ENCODE results near the gene KLHL26. TPM values are rescaled to one million over a fixed set of nuclear protein-coding genes. Genes with fewer than 3 reads are reported as not detected.

KLHL26 gene
- polyA plus RNA-seq, 1 donor from 2014 or later = 4.7 TPM

DNA sequence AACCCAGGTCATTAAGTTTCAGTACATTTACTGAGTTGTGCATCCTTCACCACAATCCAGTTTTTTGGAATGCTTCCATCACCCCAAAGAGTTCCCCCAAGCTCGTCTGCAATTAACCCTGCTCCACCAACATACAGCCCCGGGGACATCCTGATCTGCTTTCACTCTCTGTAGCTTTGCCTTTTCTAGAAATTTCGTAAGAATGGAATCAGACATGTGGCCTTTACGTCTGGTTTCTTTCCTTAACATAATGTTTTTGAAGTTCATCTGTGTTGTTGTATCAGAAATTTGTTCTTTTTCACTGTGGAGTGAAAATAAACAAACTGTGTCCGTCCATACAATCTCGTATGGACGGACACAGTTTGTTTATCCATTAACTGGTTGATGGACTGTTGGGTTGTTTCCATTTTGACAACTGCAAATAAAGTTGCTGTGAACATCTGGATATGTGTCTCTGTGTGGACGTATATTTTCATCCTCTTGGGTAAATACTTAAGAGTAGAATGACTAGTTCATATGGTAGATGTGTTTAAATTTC is 2.9 kb downstream of the KLHL26 start:
- Histone ChIP-seq H3K36me3 (ENCODE audit: insufficient read depth, low read length) (no peaks in the 10 kb centered on the region), H3K27me3 (ENCODE audit: insufficient read depth, low read depth, low read length) (no peaks in the 10 kb centered on the region), H3K4me2 (ENCODE audit: low read length) (no peak overlapping the region), H3K27ac (ENCODE audit: low read length) (no peak overlapping the region), H4K20me1 (ENCODE audit: insufficient read depth) (no peaks in the 10 kb centered on the region), H3K9me2 (ENCODE audit: insufficient read depth, low read length) (no peaks in the 10 kb centered on the region), H3K79me2 (replicated peaks; ENCODE audit: insufficient read depth, low read length) (peaks cover 4% of the 10 kb centered on the region), H3K9me3 (ENCODE audit: low read length) (no peaks in the 10 kb centered on the region), H3K4me3 (ENCODE audit: low read length) (no peak overlapping the region), H2AFZ (ENCODE audit: low read depth, low read length) (no peak overlapping the region), H3F3A (ENCODE audit: insufficient read depth, low read length, poor library complexity, severe bottlenecking) (no peaks in the 10 kb centered on the region), H3K9ac (ENCODE audit: low read length) (no peak overlapping the region)
- TF ChIP-seq SMC3 (conservative IDR thresholded peaks at IDR 0.05; ENCODE audit: poor library complexity) (no peak), MXI1 (conservative IDR thresholded peaks at IDR 0.05; ENCODE audit: poor library complexity, severe bottlenecking) (no peak), TAF1 (IDR thresholded peaks at IDR 0.05; ENCODE audit: low read depth) (no peak), EZH2 (IDR thresholded peaks at IDR 0.05; ENCODE audit: borderline replicate concordance, insufficient read depth, low read length, poor library complexity, severe bottlenecking) (no peak), REST (IDR thresholded peaks at IDR 0.05; ENCODE audit: borderline replicate concordance) (no peak), POLR2AphosphoS5 (IDR thresholded peaks at IDR 0.05) (no peak), EP300 (conservative IDR thresholded peaks at IDR 0.05; ENCODE audit: poor library complexity, severe bottlenecking) (no peak), RAD21 (conservative IDR thresholded peaks at IDR 0.05) (no peak)
- TF ChIP-seq, protein P1, sequence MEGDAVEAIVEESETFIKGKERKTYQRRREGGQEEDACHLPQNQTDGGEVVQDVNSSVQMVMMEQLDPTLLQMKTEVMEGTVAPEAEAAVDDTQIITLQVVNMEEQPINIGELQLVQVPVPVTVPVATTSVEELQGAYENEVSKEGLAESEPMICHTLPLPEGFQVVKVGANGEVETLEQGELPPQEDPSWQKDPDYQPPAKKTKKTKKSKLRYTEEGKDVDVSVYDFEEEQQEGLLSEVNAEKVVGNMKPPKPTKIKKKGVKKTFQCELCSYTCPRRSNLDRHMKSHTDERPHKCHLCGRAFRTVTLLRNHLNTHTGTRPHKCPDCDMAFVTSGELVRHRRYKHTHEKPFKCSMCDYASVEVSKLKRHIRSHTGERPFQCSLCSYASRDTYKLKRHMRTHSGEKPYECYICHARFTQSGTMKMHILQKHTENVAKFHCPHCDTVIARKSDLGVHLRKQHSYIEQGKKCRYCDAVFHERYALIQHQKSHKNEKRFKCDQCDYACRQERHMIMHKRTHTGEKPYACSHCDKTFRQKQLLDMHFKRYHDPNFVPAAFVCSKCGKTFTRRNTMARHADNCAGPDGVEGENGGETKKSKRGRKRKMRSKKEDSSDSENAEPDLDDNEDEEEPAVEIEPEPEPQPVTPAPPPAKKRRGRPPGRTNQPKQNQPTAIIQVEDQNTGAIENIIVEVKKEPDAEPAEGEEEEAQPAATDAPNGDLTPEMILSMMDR (IDR thresholded peaks at IDR 0.05; ENCODE audit: poor library complexity, severe bottlenecking) = no peak

DNA sequence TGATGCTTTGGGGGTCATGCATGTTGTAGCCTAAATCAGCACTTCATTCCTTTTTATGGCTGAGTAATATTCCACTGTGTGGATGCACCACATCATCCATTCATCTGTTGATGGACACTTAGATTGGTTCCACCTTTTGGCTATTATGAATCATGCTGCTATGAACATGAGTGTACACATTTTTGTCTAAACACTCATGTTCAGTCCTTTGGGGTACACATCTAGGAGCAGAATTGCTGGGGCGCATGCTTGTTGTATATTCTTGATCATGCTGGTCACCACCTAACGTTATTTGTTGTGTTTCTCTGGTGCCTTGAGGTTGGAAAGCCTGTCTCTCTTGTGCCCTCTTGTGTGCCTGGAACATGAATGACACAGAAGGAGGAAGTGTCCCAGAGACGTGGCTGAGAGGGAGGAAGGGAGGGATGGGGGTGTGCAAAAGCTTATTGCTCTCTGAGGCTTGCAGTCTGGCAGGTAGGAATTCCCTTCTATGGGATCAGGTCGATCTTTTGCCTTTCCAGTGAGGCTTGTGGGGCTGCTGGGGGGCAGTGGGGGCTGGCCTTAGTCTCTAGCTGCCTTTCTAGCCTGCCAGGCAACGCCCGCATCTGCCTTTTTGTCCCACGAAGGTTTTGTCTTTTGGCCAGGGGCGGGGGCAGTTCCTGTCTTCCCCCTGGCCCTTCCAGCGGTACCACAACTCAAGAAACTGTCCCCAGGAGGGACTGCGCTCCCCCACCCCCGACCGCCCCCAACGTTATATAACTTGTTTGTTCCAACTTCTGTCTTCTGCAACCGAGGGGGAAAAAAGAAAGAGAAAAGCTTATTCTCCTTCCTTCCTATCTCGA is 7.6 kb downstream of the KLHL26 start:
- Histone ChIP-seq H3K9me3 (ENCODE audit: low read length) (no peaks in the 10 kb centered on the region), H3K27me3 (ENCODE audit: insufficient read depth, low read depth, low read length) (no peaks in the 10 kb centered on the region), H3K9me2 (ENCODE audit: insufficient read depth, low read length) (no peaks in the 10 kb centered on the region), H3K9ac (ENCODE audit: low read length) (no peak overlapping the region), H3K27ac (ENCODE audit: low read length) (no peak overlapping the region), H2AFZ (ENCODE audit: low read depth, low read length) (no peak overlapping the region), H3F3A (ENCODE audit: insufficient read depth, low read length, poor library complexity, severe bottlenecking) (no peaks in the 10 kb centered on the region), H4K20me1 (ENCODE audit: insufficient read depth) (no peaks in the 10 kb centered on the region), H3K4me3 (ENCODE audit: low read length) (no peak overlapping the region), H3K79me2 (replicated peaks; ENCODE audit: insufficient read depth, low read length) (peaks cover 4% of the 10 kb centered on the region), H3K36me3 (ENCODE audit: insufficient read depth, low read length) (no peaks in the 10 kb centered on the region), H3K4me2 (ENCODE audit: low read length) (no peak overlapping the region)
- TF ChIP-seq EZH2 (IDR thresholded peaks at IDR 0.05; ENCODE audit: borderline replicate concordance, insufficient read depth, low read length, poor library complexity, severe bottlenecking) (no peak), TAF1 (IDR thresholded peaks at IDR 0.05; ENCODE audit: low read depth) (no peak), EP300 (conservative IDR thresholded peaks at IDR 0.05; ENCODE audit: poor library complexity, severe bottlenecking) (no peak), RAD21 (conservative IDR thresholded peaks at IDR 0.05) (no peak), SMC3 (conservative IDR thresholded peaks at IDR 0.05; ENCODE audit: poor library complexity) (no peak), REST (IDR thresholded peaks at IDR 0.05; ENCODE audit: borderline replicate concordance) (no peak), POLR2AphosphoS5 (IDR thresholded peaks at IDR 0.05) (no peak), MXI1 (conservative IDR thresholded peaks at IDR 0.05; ENCODE audit: poor library complexity, severe bottlenecking) (no peak)
- TF ChIP-seq, protein P1 (IDR thresholded peaks at IDR 0.05; ENCODE audit: poor library complexity, severe bottlenecking) = no peak

Data from neural cell (in vitro differentiated cells).